ENCODE data around the gene POLR3H. TPM values are rescaled to one million over a fixed set of nuclear protein-coding genes. Genes with fewer than 3 reads are reported as not detected.

The POLR3H gene
- polyA plus RNA-seq, 1 donor from 2014 or later: 28.0 TPM

DNA sequence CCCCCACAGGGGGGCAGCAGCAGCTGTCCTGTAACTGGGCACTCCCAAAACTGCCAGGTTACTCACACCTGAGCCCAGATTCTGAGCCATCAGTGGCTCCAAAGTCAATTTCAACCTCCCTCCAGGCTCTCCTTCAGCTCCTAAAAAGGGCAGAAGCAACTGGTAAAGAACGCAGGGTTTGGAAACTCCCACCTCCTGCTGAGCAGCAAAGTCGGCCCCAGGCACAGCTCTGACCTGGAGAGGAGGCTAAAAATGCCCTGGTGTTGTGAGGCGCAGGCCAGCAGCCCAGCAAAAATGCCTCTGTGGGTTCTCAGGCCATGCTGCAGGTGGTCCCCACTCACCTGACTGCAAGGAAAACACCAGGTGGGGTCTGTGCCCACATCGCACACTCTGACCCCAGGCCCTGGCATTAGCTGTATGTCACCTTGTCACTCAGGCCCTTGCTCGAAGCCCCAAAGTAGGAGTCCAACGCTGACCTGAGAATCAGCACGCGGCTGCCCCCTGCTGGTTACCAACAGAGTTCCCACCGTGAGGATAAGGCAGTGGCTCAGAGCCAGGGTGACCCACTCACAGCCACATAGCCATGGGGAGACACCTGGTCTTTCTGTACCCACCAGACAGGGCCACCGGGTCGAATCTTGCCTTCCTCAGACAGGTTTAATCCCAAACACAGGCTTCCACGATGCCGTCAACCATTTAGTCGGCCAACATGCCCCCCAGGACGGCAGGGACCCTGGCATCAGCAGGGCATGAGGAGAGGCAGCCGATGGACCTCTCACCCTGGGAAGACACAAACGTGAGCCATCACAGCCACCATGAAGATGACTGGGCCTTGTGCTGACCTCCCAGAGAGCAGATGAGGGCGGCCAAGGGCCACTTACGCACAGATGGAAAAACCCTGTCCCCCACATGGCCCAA, 11.1 kb downstream of the POLR3H start:
- Histone ChIP-seq H3K79me2 (replicated peaks; ENCODE audit: insufficient read depth, low read length) (peaks cover 3% of the 10 kb centered on the region), H3K36me3 (ENCODE audit: insufficient read depth, low read length) (no peaks in the 10 kb centered on the region), H3K27me3 (ENCODE audit: insufficient read depth, low read depth, low read length) (no peaks in the 10 kb centered on the region), H3F3A (ENCODE audit: insufficient read depth, low read length, poor library complexity, severe bottlenecking) (no peaks in the 10 kb centered on the region), H2AFZ (ENCODE audit: low read depth, low read length) (no peak overlapping the region), H3K9me3 (ENCODE audit: low read length) (no peaks in the 10 kb centered on the region), H4K20me1 (ENCODE audit: insufficient read depth) (no peaks in the 10 kb centered on the region), H3K27ac (ENCODE audit: low read length) (no peak overlapping the region), H3K9ac (ENCODE audit: low read length) (no peak overlapping the region), H3K4me3 (ENCODE audit: low read length) (no peak overlapping the region), H3K4me2 (ENCODE audit: low read length) (no peak overlapping the region), H3K9me2 (ENCODE audit: insufficient read depth, low read length) (no peaks in the 10 kb centered on the region)
- peak; percentile 61 for TF ChIP-seq RAD21 (conservative IDR thresholded peaks at IDR 0.05)
- no peak for TF ChIP-seq EP300 (conservative IDR thresholded peaks at IDR 0.05; ENCODE audit: poor library complexity, severe bottlenecking)
- TF ChIP-seq EZH2 (IDR thresholded peaks at IDR 0.05; ENCODE audit: borderline replicate concordance, insufficient read depth, low read length, poor library complexity, severe bottlenecking): no peak
- TF ChIP-seq MXI1 (conservative IDR thresholded peaks at IDR 0.05; ENCODE audit: poor library complexity, severe bottlenecking): no peak
- TF ChIP-seq POLR2AphosphoS5 (IDR thresholded peaks at IDR 0.05): no peak
- TF ChIP-seq, protein P1, sequence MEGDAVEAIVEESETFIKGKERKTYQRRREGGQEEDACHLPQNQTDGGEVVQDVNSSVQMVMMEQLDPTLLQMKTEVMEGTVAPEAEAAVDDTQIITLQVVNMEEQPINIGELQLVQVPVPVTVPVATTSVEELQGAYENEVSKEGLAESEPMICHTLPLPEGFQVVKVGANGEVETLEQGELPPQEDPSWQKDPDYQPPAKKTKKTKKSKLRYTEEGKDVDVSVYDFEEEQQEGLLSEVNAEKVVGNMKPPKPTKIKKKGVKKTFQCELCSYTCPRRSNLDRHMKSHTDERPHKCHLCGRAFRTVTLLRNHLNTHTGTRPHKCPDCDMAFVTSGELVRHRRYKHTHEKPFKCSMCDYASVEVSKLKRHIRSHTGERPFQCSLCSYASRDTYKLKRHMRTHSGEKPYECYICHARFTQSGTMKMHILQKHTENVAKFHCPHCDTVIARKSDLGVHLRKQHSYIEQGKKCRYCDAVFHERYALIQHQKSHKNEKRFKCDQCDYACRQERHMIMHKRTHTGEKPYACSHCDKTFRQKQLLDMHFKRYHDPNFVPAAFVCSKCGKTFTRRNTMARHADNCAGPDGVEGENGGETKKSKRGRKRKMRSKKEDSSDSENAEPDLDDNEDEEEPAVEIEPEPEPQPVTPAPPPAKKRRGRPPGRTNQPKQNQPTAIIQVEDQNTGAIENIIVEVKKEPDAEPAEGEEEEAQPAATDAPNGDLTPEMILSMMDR (IDR thresholded peaks at IDR 0.05; ENCODE audit: poor library complexity, severe bottlenecking): peak; percentile 73
- no peak for TF ChIP-seq TAF1 (IDR thresholded peaks at IDR 0.05; ENCODE audit: low read depth)
- TF ChIP-seq, protein P2, sequence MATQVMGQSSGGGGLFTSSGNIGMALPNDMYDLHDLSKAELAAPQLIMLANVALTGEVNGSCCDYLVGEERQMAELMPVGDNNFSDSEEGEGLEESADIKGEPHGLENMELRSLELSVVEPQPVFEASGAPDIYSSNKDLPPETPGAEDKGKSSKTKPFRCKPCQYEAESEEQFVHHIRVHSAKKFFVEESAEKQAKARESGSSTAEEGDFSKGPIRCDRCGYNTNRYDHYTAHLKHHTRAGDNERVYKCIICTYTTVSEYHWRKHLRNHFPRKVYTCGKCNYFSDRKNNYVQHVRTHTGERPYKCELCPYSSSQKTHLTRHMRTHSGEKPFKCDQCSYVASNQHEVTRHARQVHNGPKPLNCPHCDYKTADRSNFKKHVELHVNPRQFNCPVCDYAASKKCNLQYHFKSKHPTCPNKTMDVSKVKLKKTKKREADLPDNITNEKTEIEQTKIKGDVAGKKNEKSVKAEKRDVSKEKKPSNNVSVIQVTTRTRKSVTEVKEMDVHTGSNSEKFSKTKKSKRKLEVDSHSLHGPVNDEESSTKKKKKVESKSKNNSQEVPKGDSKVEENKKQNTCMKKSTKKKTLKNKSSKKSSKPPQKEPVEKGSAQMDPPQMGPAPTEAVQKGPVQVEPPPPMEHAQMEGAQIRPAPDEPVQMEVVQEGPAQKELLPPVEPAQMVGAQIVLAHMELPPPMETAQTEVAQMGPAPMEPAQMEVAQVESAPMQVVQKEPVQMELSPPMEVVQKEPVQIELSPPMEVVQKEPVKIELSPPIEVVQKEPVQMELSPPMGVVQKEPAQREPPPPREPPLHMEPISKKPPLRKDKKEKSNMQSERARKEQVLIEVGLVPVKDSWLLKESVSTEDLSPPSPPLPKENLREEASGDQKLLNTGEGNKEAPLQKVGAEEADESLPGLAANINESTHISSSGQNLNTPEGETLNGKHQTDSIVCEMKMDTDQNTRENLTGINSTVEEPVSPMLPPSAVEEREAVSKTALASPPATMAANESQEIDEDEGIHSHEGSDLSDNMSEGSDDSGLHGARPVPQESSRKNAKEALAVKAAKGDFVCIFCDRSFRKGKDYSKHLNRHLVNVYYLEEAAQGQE (IDR thresholded peaks at IDR 0.05; ENCODE audit: borderline replicate concordance): no peak
- TF ChIP-seq SMC3 (conservative IDR thresholded peaks at IDR 0.05; ENCODE audit: poor library complexity): peak; percentile 70

DNA sequence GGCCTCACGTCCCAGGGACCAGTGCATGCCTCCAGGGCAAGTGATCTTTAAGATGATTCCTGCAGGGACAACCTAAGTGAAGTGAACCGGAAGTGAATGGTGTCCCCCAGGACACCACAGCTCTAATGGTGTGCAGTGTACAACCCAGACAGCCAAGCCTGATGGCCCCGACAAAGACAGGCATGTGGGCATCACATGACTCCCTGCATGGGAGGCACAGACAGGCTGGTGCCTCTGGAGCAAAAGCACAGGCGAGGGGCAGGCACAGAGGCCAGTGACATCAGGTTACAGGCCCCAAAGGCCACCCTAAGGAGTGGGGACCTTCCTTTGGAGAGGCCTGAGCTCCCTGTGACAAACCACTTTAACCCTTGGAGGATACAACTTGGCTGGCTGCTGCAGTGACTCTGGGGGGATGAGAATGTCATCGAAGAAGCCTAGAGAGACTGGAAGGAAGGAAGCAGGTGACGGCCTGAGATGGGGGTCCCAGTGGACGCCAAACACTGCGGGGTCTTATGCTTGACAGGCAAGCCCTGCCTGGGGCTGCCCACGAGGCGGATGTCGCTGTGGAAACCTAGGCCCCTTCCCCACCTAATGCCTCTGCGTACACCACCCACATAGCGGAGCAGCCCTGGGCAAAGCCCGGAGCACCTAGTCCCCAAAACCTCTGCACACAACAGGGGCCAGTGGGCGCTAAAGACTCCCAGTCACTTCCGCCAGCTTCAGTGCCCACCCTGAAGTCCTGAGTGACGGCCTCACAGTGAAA, 12.4 kb downstream of the POLR3H start:
- Histone ChIP-seq H3K9me3 (ENCODE audit: low read length) (no peaks in the 10 kb centered on the region), H3K79me2 (replicated peaks; ENCODE audit: insufficient read depth, low read length) (peaks cover 3% of the 10 kb centered on the region), H3K9ac (ENCODE audit: low read length) (no peak overlapping the region), H3K27ac (ENCODE audit: low read length) (no peak overlapping the region), H2AFZ (ENCODE audit: low read depth, low read length) (no peak overlapping the region), H3K36me3 (ENCODE audit: insufficient read depth, low read length) (no peaks in the 10 kb centered on the region), H3F3A (ENCODE audit: insufficient read depth, low read length, poor library complexity, severe bottlenecking) (no peaks in the 10 kb centered on the region), H4K20me1 (ENCODE audit: insufficient read depth) (no peaks in the 10 kb centered on the region), H3K4me3 (ENCODE audit: low read length) (no peak overlapping the region), H3K9me2 (ENCODE audit: insufficient read depth, low read length) (no peaks in the 10 kb centered on the region), H3K4me2 (ENCODE audit: low read length) (no peak overlapping the region), H3K27me3 (ENCODE audit: insufficient read depth, low read depth, low read length) (no peaks in the 10 kb centered on the region)
- TF ChIP-seq EZH2 (IDR thresholded peaks at IDR 0.05; ENCODE audit: borderline replicate concordance, insufficient read depth, low read length, poor library complexity, severe bottlenecking) (no peak), POLR2AphosphoS5 (IDR thresholded peaks at IDR 0.05) (no peak)

Measured in neural cell (in vitro differentiated cells).